Fibroblast of skin of right quadriceps (primary cell): ENCODE results near the gene CALHM4.

Experiments used
- DNase-seq: peaks from one replicate; pipeline ENCODE4 v3.0.0-alpha.2; 2013

CALHM4 gene

DNA sequence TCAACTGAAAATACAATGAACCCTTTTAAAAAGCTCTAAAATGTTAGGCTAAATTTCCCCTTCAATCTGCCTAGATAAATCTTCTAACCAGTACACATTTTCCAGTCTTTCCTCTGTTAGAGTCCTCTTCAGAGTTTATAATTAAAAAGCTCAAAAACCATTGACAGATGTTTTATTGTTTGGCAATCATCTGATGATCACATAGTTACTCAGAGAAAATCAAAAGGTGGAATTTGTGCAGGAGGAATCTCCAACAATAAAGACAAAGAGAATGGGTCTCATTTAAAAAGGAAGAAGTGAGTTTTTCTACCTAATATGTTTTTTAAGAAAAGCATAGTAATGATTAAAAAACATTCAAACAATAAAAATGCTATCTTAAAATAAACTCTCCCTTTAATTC, 11.1 kb upstream of the CALHM4 start:
- DNase-seq: no peak

DNA sequence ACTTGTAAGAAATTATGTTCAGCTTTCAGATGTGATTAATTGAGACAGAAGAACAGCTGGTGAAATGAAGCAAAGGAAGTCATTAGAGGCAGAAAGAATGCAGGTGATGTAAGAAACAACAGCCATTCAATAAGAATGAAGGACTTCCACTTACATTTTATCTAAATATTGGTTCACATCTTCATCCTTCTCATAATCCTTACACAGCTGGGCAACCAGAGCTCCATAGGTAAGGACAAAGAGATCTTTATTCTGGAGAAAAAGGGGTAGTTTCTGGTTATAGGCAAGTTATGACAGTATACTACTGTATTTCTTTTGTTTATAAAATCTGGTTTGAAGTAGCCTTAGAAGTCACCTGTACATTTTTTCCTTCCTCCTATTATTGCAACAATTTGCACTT, 10.4 kb upstream of the CALHM4 start:
- DNase-seq: no peak

DNA sequence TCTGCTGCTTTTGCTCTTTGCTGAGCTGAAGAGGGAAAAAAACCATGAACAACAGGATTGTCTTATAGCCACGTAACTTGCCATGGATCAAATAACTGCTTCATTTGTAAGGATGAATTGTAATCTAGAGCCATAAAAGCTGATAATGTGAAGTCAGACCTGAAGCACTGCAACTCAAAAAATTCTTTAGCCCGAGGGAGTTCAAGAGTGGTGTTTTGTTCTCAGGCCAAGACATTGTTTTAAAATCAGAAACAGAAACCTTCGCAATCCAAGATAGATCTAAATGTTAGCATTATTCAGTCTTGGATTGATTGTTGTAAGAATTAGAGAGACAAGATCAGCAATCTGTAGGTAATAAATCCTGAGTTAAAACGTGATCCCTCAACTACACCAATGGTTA, 7.9 kb upstream of the CALHM4 start, which contains the start of gene TRAPPC3L:
TSS of gene TRAPPC3L (minus strand) at position 34 of the 400 bp plus-strand sequence. CDS start 170 bp downstream, outside the sequence.
- DNase-seq: no peak

DNA sequence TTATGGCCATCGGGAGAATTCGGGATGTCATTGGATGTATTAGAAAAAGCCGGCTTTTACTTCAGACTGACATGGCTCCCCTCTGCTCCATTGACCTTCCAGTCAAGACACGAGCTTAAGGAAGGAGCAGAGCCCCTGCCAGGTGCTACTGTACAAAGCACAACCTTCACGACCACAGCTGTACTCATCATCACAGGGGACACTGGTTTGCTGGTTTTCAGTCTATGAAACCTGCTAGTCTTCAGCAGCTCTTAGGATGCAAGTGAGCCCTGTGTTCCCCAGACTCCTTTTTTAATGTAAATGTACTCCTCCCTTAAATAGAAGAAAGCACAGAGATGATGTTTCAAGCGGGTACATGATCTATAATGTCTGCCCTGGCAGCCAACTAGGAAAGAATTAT, 6.2 kb upstream of the CALHM4 start:
- DNase-seq: no peak

DNA sequence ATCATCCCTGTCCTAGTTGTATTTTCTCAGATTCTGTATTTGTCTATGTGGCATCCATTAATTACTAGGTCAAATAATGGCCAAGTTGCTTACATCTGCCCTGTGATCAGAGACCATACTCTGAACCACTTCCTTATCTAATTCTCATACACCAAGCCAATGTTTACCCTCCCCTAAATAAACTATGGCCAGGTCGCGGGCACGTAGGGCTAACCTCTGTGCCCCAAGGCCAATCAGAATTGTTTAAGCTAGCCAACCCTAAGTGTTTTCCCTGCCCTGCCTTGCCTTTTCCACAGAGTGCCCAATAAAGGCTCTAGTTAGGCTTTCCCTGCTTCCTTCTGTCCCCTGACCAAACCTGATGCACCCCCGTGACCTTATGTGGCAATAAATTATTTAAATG, 2.8 kb upstream of the CALHM4 start:
- no peak for DNase-seq

DNA sequence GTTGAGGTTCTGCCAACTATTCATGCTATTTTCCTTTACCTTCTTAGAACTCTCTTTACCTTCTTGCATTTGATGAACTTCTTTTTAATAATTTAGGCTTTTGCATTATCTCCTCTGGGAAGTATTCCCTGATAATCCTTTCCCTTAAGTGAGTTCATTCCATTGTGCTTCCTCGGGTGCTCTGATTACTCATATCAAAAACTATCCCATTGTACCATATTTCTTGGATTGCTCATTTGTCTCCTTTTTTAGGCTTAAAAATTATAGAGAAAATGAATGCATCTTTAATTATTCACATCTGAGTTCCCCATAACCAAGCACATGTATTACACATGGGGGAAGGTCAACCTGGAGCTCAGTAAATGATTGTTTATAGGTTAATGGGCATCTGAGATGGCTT, 2.5 kb downstream of the CALHM4 start:
- DNase-seq: peak; percentile 91

DNA sequence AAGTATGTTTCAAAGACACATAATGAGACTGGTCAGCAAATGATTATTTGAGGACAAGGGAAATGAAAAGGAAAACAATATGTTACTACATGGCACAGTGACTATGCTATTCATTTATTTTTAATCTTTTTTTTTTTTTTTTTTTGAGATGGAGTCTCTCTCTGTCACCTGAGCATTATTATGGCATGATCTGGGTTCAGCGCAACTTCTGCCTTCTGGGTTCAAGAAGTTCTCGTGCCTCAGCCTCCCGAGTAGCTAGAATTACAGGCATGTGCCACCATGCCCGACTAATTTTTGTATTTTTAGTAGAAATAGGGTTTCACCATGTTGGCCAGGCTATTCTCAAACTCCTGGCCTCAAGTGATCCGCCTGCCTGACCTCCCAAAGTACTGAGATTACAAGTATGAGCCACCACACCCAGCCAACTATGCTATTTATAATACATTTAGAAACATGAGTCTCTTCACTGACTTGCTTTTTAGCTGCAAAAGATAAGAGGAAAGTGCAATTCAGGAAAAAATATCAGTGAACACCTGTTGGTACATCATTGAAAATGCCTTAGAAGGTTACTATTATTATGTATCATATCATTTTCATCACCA, 3.4 kb downstream of the CALHM4 start:
- no peak for DNase-seq

DNA sequence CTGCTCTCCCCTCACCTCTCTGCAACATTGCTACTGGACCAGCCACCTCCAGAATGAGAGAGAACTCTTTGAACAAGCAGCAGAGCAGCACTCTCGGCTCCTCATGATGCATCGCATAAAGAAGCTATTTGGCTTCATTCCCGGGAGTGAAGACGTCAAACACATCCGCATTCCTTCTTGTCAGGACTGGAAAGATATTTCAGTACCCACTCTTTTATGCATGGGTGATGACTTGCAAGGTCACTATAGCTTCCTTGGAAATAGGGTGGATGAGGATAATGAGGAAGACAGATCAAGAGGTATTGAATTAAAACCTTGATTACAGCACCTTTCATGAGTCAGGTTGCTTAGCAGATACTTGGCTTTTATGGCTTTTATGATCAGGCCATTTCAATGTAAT, 4.3 kb downstream of the CALHM4 start:
- DNase-seq: peak; percentile 98

DNA sequence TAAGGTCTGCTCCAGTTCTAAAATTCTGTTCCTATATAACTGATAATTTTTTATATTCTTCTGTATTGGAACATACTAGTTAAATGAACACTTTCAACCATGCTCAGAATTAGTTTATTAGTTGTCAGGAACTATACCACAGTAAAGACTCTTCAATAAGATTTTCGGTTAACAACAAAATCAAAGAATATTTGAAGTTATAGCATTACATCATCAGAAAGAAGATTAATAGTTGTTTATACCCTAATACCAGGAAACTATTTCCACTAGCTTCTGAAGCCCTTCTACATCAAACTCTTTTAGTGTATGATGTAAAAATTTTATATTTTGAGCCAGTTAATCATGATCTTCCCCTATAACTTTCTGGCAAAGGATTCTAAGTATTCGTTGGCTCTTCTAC, 6.6 kb downstream of the CALHM4 start:
- DNase-seq: no peak

DNA sequence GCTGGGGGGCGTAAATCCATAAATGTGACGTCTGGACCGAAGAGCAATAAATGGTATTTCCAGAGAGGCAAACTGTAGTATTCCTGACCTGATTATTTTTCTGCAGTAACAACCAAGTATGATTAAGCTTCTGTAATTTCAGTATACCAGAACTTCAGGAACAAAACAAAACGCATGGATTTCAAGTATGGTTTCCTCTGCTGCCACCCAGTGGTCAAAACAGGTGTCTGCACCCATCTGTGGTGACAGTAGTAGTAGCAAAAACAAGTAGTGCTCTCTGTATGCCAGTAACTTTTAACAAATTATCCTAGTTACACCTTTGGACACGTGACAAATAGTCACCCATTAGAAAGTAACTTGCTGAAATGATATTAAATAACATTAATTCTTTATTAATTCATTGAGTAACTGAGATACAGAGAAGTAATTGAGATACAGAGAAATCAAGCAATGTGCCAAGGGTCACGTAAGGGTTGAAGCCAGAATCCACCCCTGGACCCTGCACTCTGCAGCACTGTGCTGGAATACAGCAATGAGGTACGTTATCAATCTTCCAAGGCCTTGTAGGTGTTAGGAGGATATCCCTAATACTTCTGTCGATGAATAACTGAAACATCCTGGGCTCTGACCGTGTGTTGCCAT, 7.9 kb downstream of the CALHM4 start:
- DNase-seq: peak; percentile 74

DNA sequence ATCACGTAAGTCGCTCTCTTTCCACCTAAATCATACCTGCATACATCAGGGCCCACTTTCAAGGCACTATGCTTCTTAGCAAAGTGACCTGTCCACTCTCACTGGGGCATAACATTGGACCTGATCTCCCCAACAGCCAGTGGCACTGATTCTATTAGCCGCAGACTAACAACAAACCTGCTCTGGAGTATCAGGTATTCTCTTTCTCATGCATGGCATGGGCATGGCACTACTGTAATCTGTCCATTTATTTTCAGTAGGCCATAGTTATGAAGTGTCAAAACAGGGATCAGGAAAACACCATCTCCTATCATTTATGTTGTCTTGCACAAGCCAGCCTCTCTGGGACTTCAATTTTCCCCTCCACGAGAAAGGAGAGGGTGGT, 8.5 kb downstream of the CALHM4 start:
- no peak for DNase-seq

DNA sequence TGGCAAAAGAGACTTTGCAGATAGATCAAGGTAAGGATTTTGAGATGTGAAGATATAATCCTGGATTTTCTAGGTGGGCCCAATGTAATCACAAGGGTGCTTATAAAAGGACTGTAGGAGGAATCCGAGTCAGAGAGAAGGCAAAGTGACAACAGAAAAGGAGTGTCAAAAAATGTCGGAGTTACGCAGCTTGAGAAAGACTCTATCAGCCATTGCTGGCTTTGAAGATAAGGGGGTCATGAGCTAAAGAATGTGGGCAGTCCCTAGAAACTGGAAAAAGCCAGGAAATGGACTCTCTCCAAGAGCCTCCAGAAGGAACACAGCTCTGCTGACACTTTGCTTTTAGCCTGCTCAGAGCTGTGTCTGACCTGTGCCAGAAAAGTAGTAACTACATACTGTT, 9.1 kb downstream of the CALHM4 start:
- DNase-seq: no peak

DNA sequence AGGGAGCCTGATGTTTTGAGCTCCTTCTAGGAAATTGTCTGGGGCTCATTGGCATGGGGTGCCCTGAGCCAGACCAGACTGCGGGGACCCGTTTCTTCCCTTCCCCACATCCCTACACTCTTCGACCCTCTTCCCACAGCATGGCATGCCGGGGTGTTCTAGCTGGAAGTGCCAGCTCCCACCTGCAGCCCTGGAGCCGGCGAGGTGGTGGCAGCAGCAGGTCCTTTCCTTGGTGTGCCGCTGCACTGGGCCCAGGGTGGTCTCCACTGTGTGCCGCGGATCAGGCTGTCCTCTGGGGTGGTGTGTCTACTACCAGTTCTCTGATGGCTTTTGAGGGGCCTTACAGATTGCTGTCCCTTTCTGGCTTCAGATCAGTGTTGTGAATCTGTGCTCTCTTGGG, 10.3 kb downstream of the CALHM4 start:
- no peak for DNase-seq

DNA sequence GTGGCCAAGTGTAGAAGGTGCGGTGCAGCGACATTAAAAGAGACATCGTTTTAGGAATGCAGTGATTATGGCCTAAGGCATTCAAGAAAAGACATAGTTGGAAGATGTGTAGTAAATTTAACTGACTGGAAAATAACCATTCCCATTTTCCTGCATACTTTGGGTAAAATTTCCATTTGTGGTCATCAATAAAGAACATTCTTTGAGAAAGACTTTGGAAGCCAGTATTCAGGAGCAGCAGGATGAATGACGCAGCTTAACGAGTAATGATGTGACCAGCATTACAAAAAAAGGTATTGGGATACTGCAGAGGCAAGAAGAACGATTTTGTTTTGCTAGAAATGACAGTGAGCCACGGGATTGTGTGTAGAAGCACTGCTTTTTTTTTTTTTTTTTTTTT, 10.8 kb downstream of the CALHM4 start:
- peak; percentile 82 for DNase-seq

DNA sequence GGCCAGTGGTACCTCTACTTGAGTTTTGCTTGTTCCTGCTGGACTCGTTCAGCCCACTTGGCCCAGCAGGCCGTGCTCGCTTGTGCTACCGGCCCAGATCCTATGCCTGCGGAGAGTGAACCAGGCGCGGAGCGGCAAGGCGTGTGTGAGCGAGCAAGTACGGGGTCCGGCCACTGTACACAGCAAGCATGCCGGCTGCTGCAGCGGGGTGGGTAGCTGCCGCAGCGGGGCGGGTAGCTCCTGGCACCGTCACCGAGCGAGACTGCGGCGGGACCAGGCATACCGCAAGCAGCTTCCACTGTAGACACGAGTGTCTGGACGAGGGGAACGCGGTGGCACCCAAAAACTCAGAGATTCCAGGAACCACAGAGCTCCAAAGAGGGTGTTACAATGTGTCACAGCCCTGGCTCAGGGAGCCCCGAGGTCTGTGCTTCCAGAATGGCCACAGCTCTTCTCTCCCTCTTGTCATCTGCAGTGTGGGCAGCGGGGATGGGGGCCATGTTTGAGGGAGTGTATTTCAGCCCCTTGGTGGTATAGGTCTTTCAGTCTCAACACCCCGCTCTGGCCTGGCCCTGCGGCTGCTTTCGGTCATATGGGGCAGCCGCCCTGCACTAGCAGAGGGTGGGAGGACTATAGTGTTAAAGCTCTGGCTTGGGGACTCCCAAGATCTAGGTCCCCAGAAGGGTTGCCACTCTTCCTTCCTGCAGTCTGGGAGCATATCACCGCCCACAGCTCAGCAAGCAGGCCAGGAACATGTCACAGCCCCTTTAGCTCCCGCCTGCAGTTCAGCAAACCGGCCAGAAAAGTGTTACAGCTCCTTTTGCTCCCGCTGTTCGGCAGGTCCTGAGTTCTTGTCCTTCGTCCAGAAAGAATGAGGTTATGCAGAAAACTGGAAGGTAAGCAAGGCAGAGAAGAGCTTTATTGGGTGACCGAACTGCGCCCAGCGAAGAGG, 11.6 kb downstream of the CALHM4 start:
- DNase-seq: peak; percentile 29

DNA sequence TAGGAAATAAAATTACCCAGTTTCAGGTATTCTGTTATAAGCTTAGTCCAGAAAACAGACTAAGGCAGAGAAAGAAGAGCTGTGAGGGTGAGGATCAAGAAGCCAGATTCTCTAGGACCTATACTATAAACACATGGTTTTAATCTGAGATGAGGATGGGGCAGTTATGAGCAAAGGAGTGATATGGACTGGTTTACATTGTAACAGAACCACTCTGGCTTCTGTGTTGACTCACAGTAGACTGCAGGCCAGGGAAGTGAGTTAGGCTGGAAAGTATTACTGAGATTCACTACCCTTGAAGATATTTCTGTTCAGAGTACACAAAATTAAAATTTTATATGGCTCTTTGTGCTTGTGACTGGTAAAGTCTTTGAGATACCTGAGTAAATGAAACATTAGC, 14.6 kb downstream of the CALHM4 start:
- DNase-seq: peak; percentile 58

DNA sequence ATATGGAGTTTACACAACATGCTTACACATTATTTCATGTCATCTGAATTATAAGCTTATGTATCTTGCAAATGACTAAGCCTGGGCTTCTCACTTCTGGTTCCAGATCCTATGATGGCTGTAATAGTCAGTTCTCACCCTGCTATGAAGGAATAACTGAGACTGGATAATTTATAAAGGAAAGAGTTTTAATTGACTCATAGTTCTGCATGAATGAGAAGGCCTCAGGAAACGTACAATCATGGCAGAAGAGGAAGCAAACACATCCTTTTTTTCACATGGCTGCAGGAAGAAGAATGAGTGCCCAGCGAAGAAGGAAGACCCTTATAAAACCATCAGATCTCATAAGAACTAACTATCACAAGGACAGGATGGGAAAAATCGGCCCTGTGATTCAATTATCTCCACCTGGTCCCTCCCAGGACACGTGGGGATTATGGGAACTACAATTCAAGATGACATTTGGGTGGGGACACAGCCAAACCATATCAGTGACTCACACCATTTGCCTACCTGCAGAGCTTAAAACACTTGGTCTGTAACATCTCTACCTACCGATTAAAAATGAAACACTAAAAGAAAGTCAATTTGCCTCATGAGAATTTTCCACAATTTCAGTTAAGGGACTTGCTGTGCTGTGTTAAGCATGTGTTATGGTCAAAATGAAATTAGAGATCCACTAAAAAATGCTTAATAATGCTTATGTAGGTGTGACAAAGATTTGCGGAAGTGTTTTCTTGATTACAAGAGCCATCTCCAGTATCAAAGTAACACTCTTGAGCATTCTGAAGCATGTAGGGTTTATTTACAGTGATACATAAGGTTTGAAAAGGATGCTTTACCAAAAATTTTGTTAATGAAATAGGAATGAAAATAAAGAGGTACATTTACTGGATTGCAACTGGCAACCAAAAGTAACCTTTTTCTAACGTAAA, 15.5 kb downstream of the CALHM4 start:
- no peak for DNase-seq

DNA sequence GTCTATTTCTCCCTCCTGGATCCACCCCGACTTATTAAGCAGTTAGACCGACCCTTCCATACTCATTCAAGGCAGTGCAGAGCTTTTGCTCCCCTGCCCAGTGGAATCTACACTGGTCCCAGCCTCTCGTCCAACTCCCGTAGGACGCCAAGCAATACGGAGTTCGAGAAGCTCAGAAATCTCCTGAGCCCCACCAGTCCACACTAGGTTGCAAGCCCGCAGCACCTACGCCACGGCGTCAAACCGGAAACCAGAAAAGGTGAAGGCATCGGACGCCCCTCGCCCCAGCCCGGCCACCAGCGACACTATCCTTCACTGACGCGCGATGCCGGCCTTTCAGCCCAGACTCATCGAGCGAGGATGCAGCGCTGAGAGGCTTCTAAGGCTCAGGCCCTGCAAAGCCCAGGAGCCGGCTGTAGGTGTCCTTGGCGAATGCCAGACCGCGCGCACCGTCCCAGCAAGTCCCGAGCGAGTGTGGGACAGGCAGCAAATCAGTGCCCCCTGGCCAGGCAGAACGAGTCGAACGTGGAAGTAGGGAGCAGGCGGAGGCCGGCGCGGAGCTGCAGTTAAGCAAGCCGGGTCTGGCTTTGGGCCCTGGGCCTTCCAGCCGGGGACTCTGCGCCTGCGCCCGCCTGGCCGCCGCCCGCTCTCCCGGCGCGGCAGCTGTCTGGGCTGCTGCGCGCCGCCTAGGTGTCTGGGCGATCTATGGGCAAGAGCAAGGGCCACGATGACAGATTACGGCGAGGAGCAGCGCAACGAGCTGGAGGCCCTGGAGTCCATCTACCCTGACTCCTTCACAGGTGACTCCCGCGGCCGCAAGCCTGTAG, 17.5 kb downstream of the CALHM4 start, which contains the start of gene RWDD1:
TSS of gene RWDD1 (plus strand) at position 649 of the 827 bp plus-strand sequence. CDS start at position 728, 79 bp downstream.
- DNase-seq: peak; percentile 100

DNA sequence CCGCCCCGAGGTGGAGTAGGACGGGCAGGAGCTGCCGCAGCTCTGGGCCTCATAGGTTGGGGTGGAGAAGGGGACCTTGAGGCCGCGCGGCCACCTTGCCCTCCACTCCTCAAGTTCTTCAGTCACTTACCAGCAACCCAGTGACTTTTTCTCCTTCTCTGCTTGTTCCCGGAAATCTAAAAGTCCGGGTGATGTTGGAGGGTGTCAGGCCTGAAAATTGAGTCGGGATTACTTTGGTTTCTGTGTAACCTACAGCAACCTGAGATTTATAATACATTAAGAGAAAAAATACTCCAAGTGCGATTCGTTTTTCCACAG, 18.1 kb downstream of the CALHM4 start:
- no peak for DNase-seq

DNA sequence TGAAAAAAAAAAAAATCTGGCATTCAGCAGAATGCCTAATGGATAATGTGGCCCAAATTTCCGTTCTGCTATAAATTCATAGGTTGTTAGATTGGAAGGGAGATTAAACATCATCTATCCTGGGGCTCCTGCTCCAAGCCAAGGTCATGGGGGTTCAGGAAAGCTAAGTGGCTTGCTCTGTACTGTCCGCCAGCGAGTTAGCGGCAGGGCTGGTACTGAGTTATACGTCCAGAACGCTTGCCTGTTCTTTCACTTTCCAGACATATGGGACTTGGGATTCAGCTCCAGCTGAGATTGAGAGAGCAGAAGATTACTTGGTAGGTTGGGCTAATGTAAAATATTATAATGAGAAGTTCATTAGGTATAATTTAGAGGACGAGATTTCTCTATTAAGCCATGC, 18.6 kb downstream of the CALHM4 start:
- no peak for DNase-seq

DNA sequence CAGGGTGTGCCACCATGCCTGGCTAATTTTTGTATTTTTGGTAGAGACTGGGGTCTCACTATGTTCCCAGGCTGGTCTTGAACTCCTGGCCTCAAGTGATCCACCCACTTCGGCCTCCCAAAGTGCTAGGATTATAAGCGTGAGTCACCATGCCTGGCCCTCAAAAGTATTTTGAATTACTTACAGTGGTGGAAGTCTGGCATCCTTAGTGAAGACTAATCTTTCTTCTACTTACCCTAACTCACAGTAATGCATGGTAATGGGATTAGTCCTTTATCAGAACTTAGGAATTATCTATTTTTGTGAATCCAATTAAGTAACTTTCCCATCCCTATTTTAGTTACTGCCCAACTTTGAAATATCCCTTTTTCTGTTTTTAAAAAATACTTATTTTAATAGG, 21.7 kb downstream of the CALHM4 start:
- DNase-seq: no peak

DNA sequence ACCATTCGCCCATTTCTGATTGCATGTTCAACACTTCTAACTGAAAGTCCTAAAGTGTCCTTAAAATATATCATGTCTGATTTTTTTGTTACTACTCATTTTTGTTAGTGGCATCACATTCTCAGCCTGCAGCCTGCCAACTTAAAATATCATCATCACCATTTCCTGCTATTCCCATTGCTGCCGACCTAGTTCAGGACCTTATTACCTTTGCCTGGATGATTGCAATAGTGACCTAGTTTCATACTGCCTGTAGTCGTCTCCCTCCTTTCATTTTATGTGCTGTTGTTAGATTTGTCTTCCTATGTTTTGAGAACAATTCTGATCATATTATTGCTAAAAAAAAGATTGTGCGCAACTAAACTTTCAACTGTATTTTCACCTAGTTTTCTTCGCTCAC, 23.9 kb downstream of the CALHM4 start:
- DNase-seq: no peak
